IMR-90 (cell line): ENCODE measurements around the gene IL12A. TPM values are rescaled to one million over a fixed set of nuclear protein-coding genes. Genes with fewer than 3 reads are reported as not detected.

ENCODE experiments used
- ATAC-seq: fragments of 200-7000 bp; cut with Tn5 transposase; 2 replicates; pipeline ENCODE4 v1.9.1; 2020; ENCODE audit warnings: low read depth, mild to moderate bottlenecking, moderate library complexity
- BruUV-seq: library from RNA; stranded (reverse); fragments of 400-500 nt; replicated peaks from 2 replicates; lab custom pipeline; 2021; lab: Mats Ljungman, UMichigan
- CTCF ChIA-PET: fragments of 300-600 bp; formaldehyde crosslinking; extraction: SDS; loops from one replicate; lab custom pipeline; 2021; ENCODE audit warnings: antibody characterized with exemption; lab: Yijun Ruan, JAX
- POLR2A ChIA-PET: fragments of 300-600 bp; sonication (Branson Sonifier 250); formaldehyde crosslinking; loops from one replicate; lab custom pipeline; 2022; ENCODE audit warnings: antibody characterized with exemption; ENCODE audit not compliant: unreplicated experiment; lab: Charles Lee
- DNase-seq: peaks from one replicate; pipeline ENCODE4 v3.0.0; 2013
- H2AFZ ChIP-seq: replicated peaks from 2 replicates; pipeline ENCODE3; 2013; ENCODE audit warnings: low read length, mild to moderate bottlenecking; ENCODE audit not compliant: poor library complexity
- H2AK5ac ChIP-seq: 2 replicates; pipeline ENCODE4 v1.6.1; 2013; ENCODE audit warnings: low read depth, low read length, inconsistent platforms
- H2AK9ac ChIP-seq: replicated peaks from 2 replicates; pipeline ENCODE3; 2013; ENCODE audit warnings: mild to moderate bottlenecking, low read depth, low read length, moderate library complexity; ENCODE audit not compliant: poor library complexity
- H2BK120ac ChIP-seq: 2 replicates; pipeline ENCODE4 v1.6.1; 2013; ENCODE audit warnings: low read depth, low read length, inconsistent platforms
- H2BK15ac ChIP-seq: 3 replicates; pipeline ENCODE4 v1.6.1; 2013; ENCODE audit warnings: low read depth, low read length, inconsistent platforms
- H2BK20ac ChIP-seq: 2 replicates; pipeline ENCODE4 v1.6.1; 2013; ENCODE audit warnings: low read depth, mild to moderate bottlenecking, inconsistent platforms, low read length, moderate library complexity
- H2BK5ac ChIP-seq: 2 replicates; pipeline ENCODE4 v1.6.1; 2013; ENCODE audit warnings: mild to moderate bottlenecking, low read depth, low read length, inconsistent platforms; ENCODE audit not compliant: poor library complexity, severe bottlenecking
- H3K14ac ChIP-seq: replicated peaks from 2 replicates; pipeline ENCODE4 v1.6.1; 2013; ENCODE audit warnings: low read depth, low read length, inconsistent platforms
- H3K18ac ChIP-seq: 2 replicates; pipeline ENCODE4 v1.6.1; 2013; ENCODE audit warnings: low read depth, low read length, control low read depth
- H3K23ac ChIP-seq: 2 replicates; pipeline ENCODE4 v1.6.1; 2013; ENCODE audit warnings: low read depth, low read length, inconsistent platforms
- H3K27ac ChIP-seq: 2 replicates; pipeline ENCODE4 v1.5.1; 2013; ENCODE audit warnings: mild to moderate bottlenecking, control low read depth, low read length; ENCODE audit not compliant: insufficient read depth
- H3K27me3 ChIP-seq: 2 replicates; pipeline ENCODE4 v1.6.1; 2013; ENCODE audit warnings: low read length; ENCODE audit not compliant: control insufficient read depth, insufficient read depth
- H3K36me3 ChIP-seq: 2 replicates; pipeline ENCODE4 v1.6.1; 2013; ENCODE audit warnings: low read length, mixed read lengths; ENCODE audit not compliant: control insufficient read depth, insufficient read depth
- H3K4ac ChIP-seq: 2 replicates; pipeline ENCODE4 v1.6.1; 2013; ENCODE audit warnings: low read depth, low read length, inconsistent platforms
- H3K4me1 ChIP-seq: 2 replicates; pipeline ENCODE4 v1.6.1; 2013; ENCODE audit warnings: low read length, mixed read lengths; ENCODE audit not compliant: control insufficient read depth, insufficient read depth
- H3K4me2 ChIP-seq: 2 replicates; pipeline ENCODE4 v1.6.1; 2013; ENCODE audit warnings: low read depth, mild to moderate bottlenecking, control low read depth, low read length, moderate library complexity
- H3K4me3 ChIP-seq: 2 replicates; pipeline ENCODE4 v1.5.1; 2013; ENCODE audit warnings: low read depth, mild to moderate bottlenecking, control low read depth, low read length, moderate library complexity; ENCODE audit not compliant: insufficient read depth
- H3K56ac ChIP-seq: 2 replicates; pipeline ENCODE4 v1.6.1; 2013; ENCODE audit warnings: low read length, inconsistent platforms; ENCODE audit not compliant: insufficient read depth; ENCODE audit errors: extremely low read depth
- H3K79me1 ChIP-seq, 2 experiments: 2 replicates each; pipeline ENCODE4 v1.6.1; 2013; ENCODE audit warnings: low read length in 2 of 2, inconsistent platforms in 1 of 2, low read depth in 1 of 2
- H3K9ac ChIP-seq: 2 replicates; pipeline ENCODE4 v1.6.1; 2013; ENCODE audit warnings: low read depth, low read length, control low read depth
- H3K9me1 ChIP-seq: 2 replicates; pipeline ENCODE4 v1.6.1; 2013; ENCODE audit warnings: low read length, inconsistent platforms; ENCODE audit not compliant: insufficient read depth
- H3K9me3 ChIP-seq: 2 replicates; pipeline ENCODE4 v1.6.1; 2013; ENCODE audit warnings: low read length; ENCODE audit not compliant: control insufficient read depth, insufficient read depth
- H4K20me1 ChIP-seq: 2 replicates; pipeline ENCODE4 v1.6.1; 2013; ENCODE audit warnings: low read length, inconsistent platforms; ENCODE audit not compliant: insufficient read depth
- H4K5ac ChIP-seq: 2 replicates; pipeline ENCODE4 v1.6.1; 2013; ENCODE audit warnings: mild to moderate bottlenecking, low read depth, low read length, control low read depth
- H4K8ac ChIP-seq, 2 experiments: 2 replicates each; pipeline ENCODE4 v1.6.1; 2013; ENCODE audit warnings: low read depth in 2 of 2, low read length in 2 of 2, control low read depth in 1 of 2, inconsistent platforms in 1 of 2
- H4K91ac ChIP-seq: 2 replicates; pipeline ENCODE4 v1.6.1; 2013; ENCODE audit warnings: low read depth, low read length, inconsistent platforms; ENCODE audit not compliant: insufficient read depth
- FOS ChIP-seq: fragments of 150-350 bp; IDR thresholded peaks from 2 replicates; pipeline ENCODE4 v1.6.1; 2016; ENCODE audit warnings: low read depth, low read length
- MAFK ChIP-seq: IDR thresholded peaks from 2 replicates; pipeline ENCODE4 v1.6.1; 2012; ENCODE audit warnings: low read depth, low read length, improper control_type of control experiment
- dilution Hi-C: fragments of 300-500 bp; cut with HindIII; formaldehyde crosslinking; loops from one replicate; pipeline ENCODE4 v1.14.3; 2018; ENCODE audit warnings: low sequenced_read_pairs; ENCODE audit not compliant: unreplicated experiment
- in situ Hi-C: fragments of 300-500 bp; cut with MboI; formaldehyde crosslinking; loops from 3 replicates; pipeline ENCODE4 v1.14.3; 2019; ENCODE audit warnings: low sequenced_read_pairs, inconsistent platforms, mixed read lengths
- intact Hi-C: fragments of 100-400 bp; cut with micrococcal nuclease; formaldehyde crosslinking; loops from 2 replicates; pipeline ENCODE4 v1.10.0; 2022
- polyA plus RNA-seq, 3 experiments: library from polyadenylated mRNA; depleted of rRNA; stranded (reverse); fragments of >200 nt; gene quantifications; 2 replicates each; pipeline ENCODE4 v1.2.3, GENCODE V29; 2012; ENCODE audit warnings: low replicate concordance in 1 of 3
- total RNA-seq: library from RNA; depleted of rRNA; stranded (reverse); fragments of >200 nt; gene quantifications from 2 replicates; pipeline ENCODE4 v1.2.3, GENCODE V29; 2012

IL12A gene
- total and polyA plus RNA-seq, 2 of the 4 experiments (the other 2 are of a cell fraction), result 0.90 to 2.9 TPM

GRCh38 chr3:159996018-159996417 lies 7.4 kb downstream of the IL12A start:
- in situ Hi-C loops, result no loop called here
- no peak overlapping the region for H3K14ac ChIP-seq
- no peak overlapping the region for H3K23ac ChIP-seq
- H2BK15ac ChIP-seq, result 0 out of 3 replicates have a peak overlapping the region, but pooled peaks have one; percentile 53
- ATAC-seq (peak; percentile 85), DNase-seq (peak; percentile 67)
- no peak overlapping the region for H2AFZ ChIP-seq
- no peak overlapping the region for H3K18ac ChIP-seq
- peak overlapping the region; percentile 54 for H2BK5ac ChIP-seq
- H3K4me2 ChIP-seq, result no peak overlapping the region
- no peak overlapping the region for H3K56ac ChIP-seq
- intact Hi-C loops, result no loop called here
- no peak overlapping the region for H2BK120ac ChIP-seq
- H2BK20ac ChIP-seq, result peak overlapping the region; percentile 88; the same call in 1 of the 2 replicates
- no peaks in the 10 kb centered on the region for H4K20me1 ChIP-seq
- H2AK9ac ChIP-seq, result no peak overlapping the region
- peaks cover 5% of the 10 kb centered on the region for H3K4me1 ChIP-seq
- no peak overlapping the region for H3K27ac ChIP-seq
- H4K91ac ChIP-seq, result no peak overlapping the region
- H3K79me1 ChIP-seq, result no peaks in the 10 kb centered on the region
- POLR2A ChIA-PET, result no interaction called here
- H2AK5ac ChIP-seq, result no peak overlapping the region
- CTCF ChIA-PET, result interaction anchor here (0.6 to 1.6 kb wide), 2 partner anchors 10 to 111 kb away, joined by 3 to 5 read pairs; no protein-coding TSS in a partner anchor
- BruUV-seq, result no TSS peak
- no peak overlapping the region for H3K9ac ChIP-seq
- H3K9me1 ChIP-seq, result 0 out of 2 replicates have a peak, but pooled peaks cover 6% of the 10 kb centered on the region
- H4K5ac ChIP-seq, result no peak overlapping the region
- dilution Hi-C loops, result no loop called here
- TF ChIP-seq FOS (peak; percentile 26; the same call in 1 of the 2 replicates), MAFK (no peak)
- H3K4ac ChIP-seq, result no peak overlapping the region
- H3K4me3 ChIP-seq, result no peak overlapping the region
- no peaks in the 10 kb centered on the region for H3K27me3 ChIP-seq
- H4K8ac ChIP-seq, result no peak overlapping the region
- 0 out of 2 replicates have a peak, but pooled peaks cover 2% of the 10 kb centered on the region for H3K36me3 ChIP-seq
- H3K9me3 ChIP-seq, result no peaks in the 10 kb centered on the region
